GM10266 (cell line): ENCODE results near the gene HECTD1.
"Not testable (repeated sequence)": the region's sequence is repeated elsewhere in the genome, so short reads cannot be mapped to it uniquely, and the experiment has no call there.

ENCODE experiments used
- DNase-seq: peaks from one replicate; pipeline ENCODE4 v3.0.0; 2012; ENCODE audit errors: extremely low spot score
- TF ChIP-seq, protein P1 (sequence below): IDR thresholded peaks from 2 replicates; pipeline ENCODE4 v1.5.1; 2012; ENCODE audit warnings: mild to moderate bottlenecking, low read depth; ENCODE audit not compliant: control insufficient read depth, insufficient read depth; ENCODE audit errors: missing control alignments

The HECTD1 gene

DNA sequence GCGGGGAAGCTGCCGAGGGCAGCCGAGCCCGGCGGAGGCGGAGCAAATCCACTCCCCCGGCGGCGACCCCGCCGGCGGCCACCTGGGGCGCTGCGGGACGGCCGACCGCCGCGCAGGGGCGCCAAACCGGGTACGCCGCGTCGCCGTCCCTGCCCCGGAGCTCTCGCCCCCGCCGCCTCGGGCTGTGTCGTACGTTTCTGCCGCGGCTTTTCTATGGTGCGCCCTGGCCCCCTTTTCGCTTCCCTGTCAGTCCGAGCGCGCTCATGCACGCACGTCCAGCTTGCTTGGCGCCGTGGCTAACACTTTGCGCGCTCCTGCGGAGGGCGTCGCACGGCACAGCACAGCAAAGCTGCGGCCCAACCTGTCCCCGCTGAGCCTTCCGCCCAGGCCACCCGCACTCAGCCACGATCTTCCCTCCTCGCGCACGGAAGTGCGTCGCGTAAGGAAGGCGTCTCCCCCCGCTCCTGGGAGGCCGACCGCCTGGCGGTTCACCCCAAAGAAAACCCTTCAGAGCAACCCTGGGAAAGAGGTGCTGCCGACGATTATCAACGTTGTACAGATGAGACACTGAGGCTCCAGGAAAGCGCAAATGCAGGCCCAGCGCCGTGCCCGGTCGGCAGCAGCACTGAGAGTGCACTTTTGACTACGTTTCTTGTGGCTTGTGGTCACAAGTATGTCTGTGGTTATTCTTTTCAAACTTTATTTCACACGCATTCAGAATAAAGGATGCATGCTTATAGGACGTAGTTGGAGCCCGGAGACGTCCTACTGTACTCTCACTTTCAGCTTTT lies at the start of gene HECTD1:
Gene HECTD1 (minus strand): TSS at position 39 of the 791 bp plus-strand sequence. CDS start 1,857 bp downstream, outside the sequence.
- peak; percentile 94 for DNase-seq
- TF ChIP-seq, protein P1, sequence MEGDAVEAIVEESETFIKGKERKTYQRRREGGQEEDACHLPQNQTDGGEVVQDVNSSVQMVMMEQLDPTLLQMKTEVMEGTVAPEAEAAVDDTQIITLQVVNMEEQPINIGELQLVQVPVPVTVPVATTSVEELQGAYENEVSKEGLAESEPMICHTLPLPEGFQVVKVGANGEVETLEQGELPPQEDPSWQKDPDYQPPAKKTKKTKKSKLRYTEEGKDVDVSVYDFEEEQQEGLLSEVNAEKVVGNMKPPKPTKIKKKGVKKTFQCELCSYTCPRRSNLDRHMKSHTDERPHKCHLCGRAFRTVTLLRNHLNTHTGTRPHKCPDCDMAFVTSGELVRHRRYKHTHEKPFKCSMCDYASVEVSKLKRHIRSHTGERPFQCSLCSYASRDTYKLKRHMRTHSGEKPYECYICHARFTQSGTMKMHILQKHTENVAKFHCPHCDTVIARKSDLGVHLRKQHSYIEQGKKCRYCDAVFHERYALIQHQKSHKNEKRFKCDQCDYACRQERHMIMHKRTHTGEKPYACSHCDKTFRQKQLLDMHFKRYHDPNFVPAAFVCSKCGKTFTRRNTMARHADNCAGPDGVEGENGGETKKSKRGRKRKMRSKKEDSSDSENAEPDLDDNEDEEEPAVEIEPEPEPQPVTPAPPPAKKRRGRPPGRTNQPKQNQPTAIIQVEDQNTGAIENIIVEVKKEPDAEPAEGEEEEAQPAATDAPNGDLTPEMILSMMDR = peak; percentile 90

DNA sequence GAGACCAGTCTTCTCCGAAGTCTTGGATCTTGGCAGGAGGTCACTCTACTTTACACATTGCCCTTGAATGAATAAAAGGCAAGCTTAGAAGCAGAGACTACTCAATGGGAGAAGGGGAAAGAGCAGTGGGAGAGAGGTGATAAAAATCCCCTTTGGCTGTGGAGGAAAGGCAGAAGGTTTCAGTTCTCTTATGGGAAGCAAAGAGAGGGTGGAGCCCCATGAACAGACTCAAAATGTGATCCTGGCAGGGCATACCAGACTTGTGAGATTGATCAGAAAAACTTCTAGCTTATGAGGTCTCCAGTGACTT lies 49.6 kb upstream of the HECTD1 start:
- TF ChIP-seq, protein P1 = no peak
- no peak for DNase-seq

DNA sequence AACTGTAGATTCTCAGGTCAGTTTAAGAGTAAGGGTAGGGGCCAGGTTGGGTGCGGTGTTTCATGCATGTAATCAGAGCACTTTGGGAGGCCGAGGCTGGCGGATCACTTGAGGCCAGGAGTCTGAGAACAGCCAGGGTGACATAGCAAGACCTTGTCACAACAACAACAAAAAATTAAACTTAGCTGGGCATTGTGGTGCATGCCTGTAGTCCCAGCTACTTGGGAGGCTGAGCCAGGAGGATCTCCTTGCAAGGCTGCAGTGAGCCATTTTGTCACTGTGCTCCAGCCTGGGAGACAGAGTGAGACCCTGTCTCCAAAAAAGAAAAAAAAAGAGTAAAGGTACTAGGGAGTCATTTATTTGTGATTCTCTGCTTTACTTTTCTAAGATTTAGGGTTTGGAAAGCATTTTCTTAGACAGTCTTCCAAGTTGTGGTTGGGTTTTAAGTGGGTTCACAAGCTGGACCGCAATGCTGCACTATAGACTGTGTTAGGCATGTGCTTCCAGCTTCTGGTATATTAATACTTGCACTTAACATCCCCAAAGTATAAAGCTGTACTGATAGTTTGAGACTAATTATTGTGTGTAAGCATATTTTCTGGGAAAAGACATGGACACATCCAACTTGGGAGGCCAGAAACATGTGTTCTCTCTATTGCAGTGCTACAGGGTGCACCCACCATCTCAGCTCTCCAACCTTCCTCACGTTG lies 49.1 kb upstream of the HECTD1 start:
- TF ChIP-seq, protein P1 = no peak
- no peak for DNase-seq

DNA sequence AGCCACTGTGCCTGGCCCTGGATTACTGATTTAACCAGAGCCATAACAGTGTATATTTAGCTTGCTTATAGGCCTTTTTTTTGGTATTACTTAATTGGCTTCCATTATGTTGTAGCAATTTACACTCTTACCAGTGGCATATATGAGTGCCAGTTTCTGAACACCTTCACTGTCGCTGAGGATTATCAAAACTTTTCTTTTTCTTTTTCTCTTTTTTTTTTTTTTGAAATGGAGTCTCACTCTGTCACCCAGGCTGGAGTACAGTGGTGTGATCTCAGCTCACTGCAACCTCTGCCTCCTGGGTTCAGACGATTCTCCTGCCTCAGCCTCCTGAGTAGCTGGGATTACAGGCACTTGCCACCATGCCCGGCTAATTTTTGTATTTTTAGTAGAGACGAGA lies 48.3 kb upstream of the HECTD1 start:
- DNase-seq = not testable (repeated sequence)

DNA sequence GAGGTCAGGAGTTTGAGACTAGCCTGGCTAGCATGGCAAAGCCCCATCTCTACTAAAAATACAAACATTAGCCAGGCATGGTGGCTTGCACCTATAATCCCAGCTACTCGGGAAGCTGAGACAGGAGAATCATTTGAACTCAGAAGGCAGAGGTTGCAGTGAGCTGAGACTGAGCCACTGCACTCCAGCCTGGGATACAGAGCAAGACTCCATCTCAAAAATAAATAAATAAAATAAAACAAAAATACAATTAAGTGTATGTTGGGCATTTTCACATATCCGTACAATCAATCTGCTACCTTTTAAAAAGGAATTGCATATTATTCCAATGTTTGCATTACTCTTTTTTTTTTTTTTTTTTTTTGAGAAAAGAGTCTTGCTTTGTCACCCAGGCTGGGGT lies 47.7 kb upstream of the HECTD1 start:
- no peak for DNase-seq
- TF ChIP-seq, protein P1 = no peak

DNA sequence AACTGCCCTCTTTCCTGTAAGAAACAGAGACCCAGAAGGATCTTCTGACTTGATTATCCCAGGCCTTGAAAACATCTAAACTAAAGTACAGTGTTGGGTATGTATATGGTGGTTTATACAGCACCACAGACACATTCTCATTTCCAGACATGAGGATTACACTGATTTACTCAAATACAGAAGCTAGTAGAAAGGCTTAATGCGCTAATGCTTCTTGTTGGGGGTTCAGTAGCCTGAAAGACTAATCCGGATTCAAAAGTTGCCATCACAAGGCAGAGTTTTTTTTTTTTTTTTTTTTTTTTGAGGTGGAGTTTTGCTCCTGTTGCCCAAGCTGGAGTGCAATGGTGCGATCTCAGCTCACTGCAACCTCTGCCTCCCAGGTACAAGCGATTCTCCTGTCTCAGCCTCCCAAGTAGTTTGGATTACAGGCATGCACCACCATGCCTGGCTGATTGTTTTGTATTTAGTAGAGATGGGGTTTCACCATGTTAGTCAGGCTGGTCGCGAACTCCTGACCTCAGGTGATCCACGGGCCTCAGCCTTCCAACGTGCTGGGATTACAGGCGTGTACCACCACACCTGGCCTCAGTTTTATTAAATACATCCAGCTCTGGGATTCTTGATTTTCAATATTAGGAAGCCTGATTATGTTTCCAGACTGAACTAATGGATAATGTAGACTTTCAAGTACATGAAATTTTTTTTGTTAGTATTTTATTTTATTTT lies 46.3 kb upstream of the HECTD1 start:
- no peak for DNase-seq
- TF ChIP-seq, protein P1 = no peak

DNA sequence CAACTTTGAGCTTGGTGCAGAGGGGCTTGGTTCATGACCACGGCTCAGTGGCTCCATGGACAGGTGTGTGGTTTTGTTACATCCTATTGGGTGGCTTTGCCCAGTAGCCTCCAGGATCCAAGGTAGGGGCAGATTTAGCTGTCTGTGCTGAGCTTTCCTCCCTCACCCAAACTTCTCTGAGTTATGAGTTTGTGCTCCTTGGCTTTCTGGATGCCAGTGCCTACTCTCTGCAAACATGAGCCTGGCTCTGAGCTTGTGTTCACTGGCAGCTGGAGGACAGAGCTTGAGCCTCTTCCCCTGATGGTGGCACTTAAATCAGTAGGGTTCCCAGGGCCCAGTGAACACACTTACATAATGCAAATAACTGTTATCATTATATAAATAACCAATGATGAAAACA lies 45.3 kb upstream of the HECTD1 start:
- DNase-seq = no peak
- TF ChIP-seq, protein P1 = no peak
